HepG2 (cell line): ENCODE data around the gene RNLS.

Source experiments
- FOXA3 ChIP-seq: IDR thresholded peaks from 2 replicates; pipeline ENCODE4 v1.6.1; 2016; ENCODE audit warnings: missing genetic modification reagents, missing compliant biosample characterization
- JUNB ChIP-seq: sonication (generic); formaldehyde crosslinking; IDR thresholded peaks from 2 replicates; pipeline ENCODE4 v1.8.0; 2022; ENCODE audit warnings: missing genetic modification reagents, mild to moderate bottlenecking, borderline replicate concordance
- POLR2AphosphoS5 ChIP-seq: IDR thresholded peaks from 2 replicates; pipeline ENCODE4 v1.6.1; 2012; ENCODE audit warnings: low read depth, low read length
- PRDM10 ChIP-seq: sonication (generic); formaldehyde crosslinking; IDR thresholded peaks from 2 replicates; pipeline ENCODE4 v1.4.0; 2020; ENCODE audit warnings: low read depth, missing genetic modification reagents
- SMC3 ChIP-seq: IDR thresholded peaks from 2 replicates; pipeline ENCODE4 v1.6.1; 2011; ENCODE audit warnings: low read length, improper control_type of control experiment
- ZNF281 ChIP-seq: sonication (generic); formaldehyde crosslinking; IDR thresholded peaks from 2 replicates; pipeline ENCODE4 v1.4.0; 2020; ENCODE audit warnings: missing genetic modification reagents, borderline replicate concordance
- ZNF547 ChIP-seq: sonication (generic); formaldehyde crosslinking; IDR thresholded peaks from 2 replicates; pipeline ENCODE4 v1.5.1; 2020; ENCODE audit warnings: mild to moderate bottlenecking, missing genetic modification reagents
- TF ChIP-seq, protein P1 (sequence below): sonication (generic); formaldehyde crosslinking; IDR thresholded peaks from 2 replicates; pipeline ENCODE4 v1.5.0; 2020; ENCODE audit warnings: mild to moderate bottlenecking, missing genetic modification reagents, moderate library complexity

- no peak for TF ChIP-seq PRDM10 (CRISPR knock-in tag)
- TF ChIP-seq, protein P1, sequence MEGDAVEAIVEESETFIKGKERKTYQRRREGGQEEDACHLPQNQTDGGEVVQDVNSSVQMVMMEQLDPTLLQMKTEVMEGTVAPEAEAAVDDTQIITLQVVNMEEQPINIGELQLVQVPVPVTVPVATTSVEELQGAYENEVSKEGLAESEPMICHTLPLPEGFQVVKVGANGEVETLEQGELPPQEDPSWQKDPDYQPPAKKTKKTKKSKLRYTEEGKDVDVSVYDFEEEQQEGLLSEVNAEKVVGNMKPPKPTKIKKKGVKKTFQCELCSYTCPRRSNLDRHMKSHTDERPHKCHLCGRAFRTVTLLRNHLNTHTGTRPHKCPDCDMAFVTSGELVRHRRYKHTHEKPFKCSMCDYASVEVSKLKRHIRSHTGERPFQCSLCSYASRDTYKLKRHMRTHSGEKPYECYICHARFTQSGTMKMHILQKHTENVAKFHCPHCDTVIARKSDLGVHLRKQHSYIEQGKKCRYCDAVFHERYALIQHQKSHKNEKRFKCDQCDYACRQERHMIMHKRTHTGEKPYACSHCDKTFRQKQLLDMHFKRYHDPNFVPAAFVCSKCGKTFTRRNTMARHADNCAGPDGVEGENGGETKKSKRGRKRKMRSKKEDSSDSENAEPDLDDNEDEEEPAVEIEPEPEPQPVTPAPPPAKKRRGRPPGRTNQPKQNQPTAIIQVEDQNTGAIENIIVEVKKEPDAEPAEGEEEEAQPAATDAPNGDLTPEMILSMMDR, result no peak
- TF ChIP-seq JUNB (CRISPR knock-in tag), result no peak
- TF ChIP-seq POLR2AphosphoS5, result no peak
- TF ChIP-seq ZNF547 (CRISPR knock-in tag), result no peak
- no peak for TF ChIP-seq SMC3
- TF ChIP-seq FOXA3 (CRISPR knock-in tag), result no peak
- no peak for TF ChIP-seq ZNF281 (CRISPR knock-in tag)
Measured at GRCh38 chr10:88243202-88243744, 339.8 kb downstream of the RNLS start.
